ENCODE data around the gene PCNP. TPM values are rescaled to one million over a fixed set of nuclear protein-coding genes. Genes with fewer than 3 reads are reported as not detected.

The PCNP gene
- total RNA-seq, 1 experiment from 2014 or later: 216 TPM

DNA sequence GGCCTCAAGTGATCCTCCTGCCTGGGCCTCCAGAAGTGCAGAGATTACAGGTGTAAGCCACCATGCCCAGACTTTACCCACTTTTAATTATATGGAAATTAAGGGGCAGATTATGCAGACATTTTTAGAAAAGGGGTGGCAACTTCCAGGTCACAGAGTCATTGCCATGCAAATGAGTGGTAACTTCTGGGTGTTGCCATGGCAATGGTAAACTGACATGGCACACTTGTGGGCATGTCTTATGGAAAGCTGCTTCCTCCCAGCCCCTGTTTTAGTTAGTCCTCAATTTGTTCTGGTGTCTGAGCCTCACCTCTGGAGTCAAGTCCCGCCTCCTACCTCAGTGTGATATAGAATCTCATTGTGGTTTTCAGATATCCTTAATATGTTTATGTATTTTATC lies 49.7 kb downstream of the PCNP start:
- Mint-ChIP-seq H3K27me3 (ENCODE audit: low read depth) (no peaks in the 10 kb centered on the region; the same call in 1 of the 2 replicates), H3K9me3 (peaks cover 9 to 16% of the 10 kb centered on the region in 2 experiments), H3K27ac (no peak overlapping the region), H3K4me3 (no peak overlapping the region), H3K36me3 (ENCODE audit: insufficient read depth in 1 of 3, low read depth in 3 of 3) (peaks cover 0 to 16% (median 15%) of the 10 kb centered on the region in 3 experiments; a peak in 4 of 7 replicates), H3K4me1 (peaks cover 0 to 5% of the 10 kb centered on the region in 2 experiments; a peak in 2 of 4 replicates)
- DNase-seq: no peak
- H3K9me3 ChIP-seq (ENCODE audit: control insufficient read depth, low read depth, low read length): peaks cover 10% of the 10 kb centered on the region
- H3T11ph ChIP-seq (ENCODE audit: low read length): no peak overlapping the region
- H3K18ac ChIP-seq (ENCODE audit: insufficient read length, low read depth, low read length): no peak overlapping the region
- no CpG with 5 or more reads among the region's 1 CpG for WGBS (ENCODE audit: extremely low coverage, insufficient read length, low lambda C conversion rate)
- H2BK20ac ChIP-seq (ENCODE audit: low read depth, low read length, poor library complexity, severe bottlenecking): no peak overlapping the region
- H4K91ac ChIP-seq (ENCODE audit: insufficient read length, low read depth, low read length): no peak overlapping the region
- H2BK120ac ChIP-seq (ENCODE audit: low read depth, low read length, poor library complexity, severe bottlenecking): no peak overlapping the region
- H3K14ac ChIP-seq (ENCODE audit: insufficient read depth, low read length): no peak overlapping the region
- H2BK5ac ChIP-seq (ENCODE audit: insufficient read length, low read length): no peak overlapping the region
- H2BK15ac ChIP-seq (ENCODE audit: low read depth, low read length): no peak overlapping the region
- no peak overlapping the region for H3K4me2 ChIP-seq (ENCODE audit: insufficient read depth, insufficient read length, low read length)
- no peaks in the 10 kb centered on the region for H3K23me2 ChIP-seq (ENCODE audit: insufficient read length, low read depth, low read length, poor library complexity, severe bottlenecking)
- H4K20me1 ChIP-seq (ENCODE audit: control insufficient read depth, insufficient read depth, insufficient read length): no peaks in the 10 kb centered on the region
- no peak overlapping the region for H4K8ac ChIP-seq (replicated peaks; ENCODE audit: insufficient read length, low read depth, low read length)
- H2AK5ac ChIP-seq (ENCODE audit: insufficient read length, low read length): no peak overlapping the region
- TF ChIP-seq, protein P1, sequence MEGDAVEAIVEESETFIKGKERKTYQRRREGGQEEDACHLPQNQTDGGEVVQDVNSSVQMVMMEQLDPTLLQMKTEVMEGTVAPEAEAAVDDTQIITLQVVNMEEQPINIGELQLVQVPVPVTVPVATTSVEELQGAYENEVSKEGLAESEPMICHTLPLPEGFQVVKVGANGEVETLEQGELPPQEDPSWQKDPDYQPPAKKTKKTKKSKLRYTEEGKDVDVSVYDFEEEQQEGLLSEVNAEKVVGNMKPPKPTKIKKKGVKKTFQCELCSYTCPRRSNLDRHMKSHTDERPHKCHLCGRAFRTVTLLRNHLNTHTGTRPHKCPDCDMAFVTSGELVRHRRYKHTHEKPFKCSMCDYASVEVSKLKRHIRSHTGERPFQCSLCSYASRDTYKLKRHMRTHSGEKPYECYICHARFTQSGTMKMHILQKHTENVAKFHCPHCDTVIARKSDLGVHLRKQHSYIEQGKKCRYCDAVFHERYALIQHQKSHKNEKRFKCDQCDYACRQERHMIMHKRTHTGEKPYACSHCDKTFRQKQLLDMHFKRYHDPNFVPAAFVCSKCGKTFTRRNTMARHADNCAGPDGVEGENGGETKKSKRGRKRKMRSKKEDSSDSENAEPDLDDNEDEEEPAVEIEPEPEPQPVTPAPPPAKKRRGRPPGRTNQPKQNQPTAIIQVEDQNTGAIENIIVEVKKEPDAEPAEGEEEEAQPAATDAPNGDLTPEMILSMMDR (conservative IDR thresholded peaks at IDR 0.05): no peak
- no peak overlapping the region for H2BK12ac ChIP-seq (ENCODE audit: insufficient read length, low read depth, low read length)
- no peak overlapping the region for H4K5ac ChIP-seq (ENCODE audit: insufficient read length, low read depth, low read length)
- H3K27me3 ChIP-seq (ENCODE audit: insufficient read depth, low read length): no peaks in the 10 kb centered on the region
- H3K9ac ChIP-seq (ENCODE audit: extremely low read depth, insufficient read length, low read length): no peak overlapping the region
- H3K23ac ChIP-seq (ENCODE audit: insufficient read length, low read depth, low read length): no peak overlapping the region
- no peak overlapping the region for H3K4ac ChIP-seq (ENCODE audit: low read depth, low read length)
- no peak overlapping the region for H2AFZ ChIP-seq (ENCODE audit: low read length)
- no peak overlapping the region for H3K27ac ChIP-seq (ENCODE audit: insufficient read length, low read depth, low read length)
- H3K79me2 ChIP-seq (ENCODE audit: insufficient read depth, low read length): no peaks in the 10 kb centered on the region
- no peak overlapping the region for H3K56ac ChIP-seq (ENCODE audit: insufficient read length, low read depth, low read length)
- H3K79me1 ChIP-seq (ENCODE audit: insufficient read depth, low read depth, low read length, poor library complexity, severe bottlenecking): no peaks in the 10 kb centered on the region
- H3K4me1 ChIP-seq (ENCODE audit: insufficient read depth, low read length): no peaks in the 10 kb centered on the region; the same call in 1 of the 2 replicates

Measured in H9 (cell line).